GM21619 (cell line): ENCODE data around the gene SLC5A2.
"Not testable (repeated sequence)": the region's sequence is repeated elsewhere in the genome, so short reads cannot be mapped to it uniquely, and the experiment has no call there.

Experiments used
- ATAC-seq: cut with Tn5 transposase; IDR thresholded peaks from one replicate; pipeline ENCODE4 v1.9.1; 2021; ENCODE audit not compliant: unreplicated experiment

SLC5A2 gene

DNA sequence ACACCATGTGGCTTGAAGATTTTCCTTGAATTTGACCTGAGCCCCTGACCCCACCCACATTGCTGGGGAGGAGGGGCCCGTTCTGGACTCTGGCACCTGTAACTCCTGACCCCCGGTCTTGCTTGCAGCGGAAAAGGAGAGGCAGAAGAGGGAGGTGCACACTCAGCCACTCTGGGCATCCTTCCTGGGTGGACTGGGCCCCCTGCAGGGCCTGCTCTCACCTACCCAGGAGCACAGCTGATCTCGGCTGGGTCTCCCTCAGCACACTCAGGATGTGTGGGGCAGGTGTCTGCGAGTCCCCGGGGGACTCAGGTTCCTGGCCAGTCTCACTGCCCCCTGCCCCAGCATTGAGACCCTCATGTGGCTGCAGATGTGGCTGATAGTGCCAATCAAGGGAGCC lies 40.8 kb downstream of the SLC5A2 start:
- ATAC-seq = not testable (repeated sequence)

GRCh38 chr16:31525113-31525512 lies 42.2 kb downstream of the SLC5A2 start:
- ATAC-seq = no peak

DNA sequence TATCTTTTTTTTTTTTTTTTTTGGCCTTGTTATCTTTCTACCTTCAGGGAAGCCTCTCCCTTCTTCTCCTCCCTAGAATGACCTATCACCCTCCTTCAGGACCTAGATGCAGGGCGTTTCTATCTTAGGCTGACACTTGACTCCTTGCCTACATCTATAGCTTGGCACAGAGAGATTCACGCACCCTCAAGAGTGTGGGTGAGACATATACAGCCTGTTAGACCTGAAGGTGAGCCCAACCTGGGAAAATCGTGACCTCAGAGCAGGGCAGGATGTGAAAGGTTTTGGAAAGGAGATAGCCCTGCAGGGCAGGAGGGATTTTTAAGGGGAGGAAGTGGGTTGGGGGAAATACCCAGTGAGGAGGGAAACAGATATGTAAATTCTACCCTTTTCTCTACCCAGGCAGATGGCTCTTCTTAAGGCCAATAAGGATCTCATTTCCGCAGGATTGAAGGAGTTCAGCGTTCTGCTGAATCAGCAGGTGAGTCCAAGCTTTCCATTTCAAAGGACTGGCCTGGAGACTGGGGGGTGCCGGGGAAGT lies 44.9 kb downstream of the SLC5A2 start, which contains the start of gene AHSP:
TSS of gene AHSP (plus strand) at position 167 of the 541 bp plus-strand sequence. CDS start at position 407, 240 bp downstream.
- ATAC-seq = no peak

DNA sequence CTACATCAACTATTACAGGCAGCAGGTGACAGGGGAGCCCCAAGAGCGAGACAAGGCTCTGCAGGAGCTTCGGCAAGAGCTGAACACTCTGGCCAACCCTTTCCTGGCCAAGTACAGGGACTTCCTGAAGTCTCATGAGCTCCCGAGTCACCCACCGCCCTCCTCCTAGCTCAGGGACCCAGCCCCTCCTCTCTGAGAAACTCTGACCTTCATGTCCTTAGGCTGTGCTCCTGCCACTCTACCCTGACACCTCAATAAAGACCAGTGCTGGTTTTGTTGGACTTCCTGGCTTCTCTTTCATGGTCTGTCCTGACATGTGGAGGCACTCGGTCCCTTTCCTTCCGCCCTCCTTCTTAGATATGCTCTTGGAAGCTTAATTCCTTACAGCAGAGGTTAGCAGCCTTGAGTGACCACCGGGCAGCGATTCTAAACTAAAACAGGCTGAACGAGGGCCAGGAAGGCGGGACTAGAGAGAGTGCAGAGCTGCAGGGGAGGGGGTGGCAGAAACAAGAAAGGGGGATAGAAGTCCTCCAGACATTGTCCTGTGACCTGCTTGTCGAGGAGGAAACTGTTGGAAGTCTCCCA lies 45.7 kb downstream of the SLC5A2 start:
- no peak for ATAC-seq

DNA sequence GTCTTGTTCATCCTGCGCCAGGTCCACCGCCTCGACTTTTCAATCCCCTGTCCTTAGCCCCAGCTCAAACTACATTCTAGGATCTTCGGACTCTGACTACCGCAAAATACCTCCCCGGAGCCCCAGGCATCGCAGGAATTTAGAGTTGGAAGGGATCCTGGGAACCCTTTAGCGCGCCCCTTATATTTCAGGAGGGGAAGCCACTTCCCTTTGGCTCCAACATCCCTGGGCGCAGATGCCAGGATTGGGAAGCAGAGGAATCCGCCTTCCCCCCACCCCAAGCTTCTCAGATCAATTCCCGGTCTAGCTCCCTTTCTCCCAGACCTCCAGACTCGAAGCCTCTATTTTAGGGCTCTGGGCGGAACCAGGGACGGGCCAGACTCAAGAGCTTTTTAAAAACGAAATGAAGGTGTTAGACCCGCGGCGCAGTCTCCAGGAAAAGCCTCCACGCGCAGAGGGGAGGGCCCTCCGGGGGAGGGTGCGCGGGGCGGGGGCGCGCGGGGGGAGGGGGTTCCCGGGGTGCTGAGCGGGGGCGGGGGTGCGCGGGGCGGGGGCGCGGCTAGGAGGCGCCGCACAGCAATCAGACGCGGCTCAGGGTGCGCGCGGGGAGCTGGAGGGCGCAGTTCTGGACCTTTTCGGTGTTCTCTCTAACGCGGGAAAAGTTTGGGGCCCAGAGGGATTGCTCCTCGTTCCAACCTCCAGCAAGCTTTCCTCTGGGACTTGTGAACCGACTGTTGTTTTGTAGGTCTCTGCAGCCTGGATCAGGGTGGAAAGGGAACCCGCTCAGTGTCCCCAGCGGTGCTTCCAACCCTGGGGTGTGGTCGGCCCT lies 46.4 kb downstream of the SLC5A2 start:
- ATAC-seq = no peak

- ATAC-seq = no peak
Observed at GRCh38 chr16:31529937-31530312, 47.0 kb downstream of the SLC5A2 start.

DNA sequence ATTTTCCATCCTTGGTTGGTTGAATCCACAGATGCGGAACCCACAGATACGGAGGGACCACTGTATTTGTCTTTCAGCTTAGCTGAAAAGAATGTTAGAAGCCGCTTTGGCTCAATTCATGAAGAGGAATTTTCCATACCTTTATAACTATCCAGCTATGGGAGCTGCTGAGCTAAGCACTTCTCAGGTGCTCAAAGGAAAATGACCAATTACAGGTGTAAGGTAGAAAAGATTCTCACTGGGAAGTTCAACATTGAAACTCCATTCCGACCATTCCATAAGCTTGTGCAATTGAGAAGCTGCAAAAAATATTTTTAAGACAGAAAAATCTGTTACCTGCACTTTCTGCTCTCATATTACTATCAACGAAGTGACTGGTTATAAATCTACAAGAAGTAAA lies 47.5 kb downstream of the SLC5A2 start:
- no peak for ATAC-seq

DNA sequence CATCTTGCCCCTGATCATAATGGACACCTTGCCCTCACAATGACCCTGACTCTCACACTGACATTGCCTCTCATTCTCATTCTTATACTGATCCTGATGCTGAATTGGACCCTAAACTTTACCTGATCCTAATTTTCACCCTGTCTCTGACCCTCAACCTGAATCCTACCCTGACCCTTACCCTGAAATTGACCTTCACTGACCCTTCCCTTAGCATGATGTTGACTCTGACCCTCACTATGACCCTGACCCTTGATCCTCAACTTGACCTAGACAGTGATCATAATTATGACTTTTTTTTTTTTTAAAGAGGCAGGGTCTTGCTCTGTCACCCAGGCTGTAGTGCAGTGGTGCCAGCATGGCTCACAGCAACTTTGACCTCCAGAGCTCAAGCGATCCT lies 48.2 kb downstream of the SLC5A2 start:
- no peak for ATAC-seq

- ATAC-seq = no peak
Observed at GRCh38 chr16:31532120-31532519, 49.2 kb downstream of the SLC5A2 start.

GRCh38 chr16:31532896-31533295 lies 50.0 kb downstream of the SLC5A2 start:
- no peak for ATAC-seq

- ATAC-seq = no peak
Observed at GRCh38 chr16:31535737-31536136, 52.8 kb downstream of the SLC5A2 start.

DNA sequence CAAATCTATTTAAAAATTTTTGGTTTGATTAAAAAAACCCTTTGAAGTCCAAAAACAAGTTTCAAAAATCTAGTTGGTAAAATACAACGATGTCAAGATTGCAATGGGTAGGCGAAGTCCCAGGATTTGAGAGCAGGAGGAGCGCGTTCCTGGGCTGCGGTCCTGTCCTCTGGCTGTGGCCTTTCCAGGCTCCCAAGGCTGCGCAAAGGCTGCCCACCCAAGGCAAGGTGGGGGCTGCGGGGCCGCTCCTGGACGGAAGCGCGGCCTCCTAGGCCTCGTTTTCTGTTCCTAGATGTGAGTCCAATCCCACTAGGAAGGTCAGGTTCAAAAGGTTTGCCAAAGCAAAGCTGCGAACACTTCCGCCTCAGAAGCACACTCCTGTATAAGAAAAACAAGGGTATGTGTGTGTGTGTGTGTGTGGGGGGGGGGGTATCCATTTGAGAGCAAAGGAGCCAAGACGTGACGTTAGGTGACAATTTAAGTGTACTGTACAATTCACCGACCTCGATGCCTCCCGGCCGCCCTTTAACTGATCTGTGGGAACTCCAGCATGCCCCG lies 54.0 kb downstream of the SLC5A2 start:
- ATAC-seq = no peak

DNA sequence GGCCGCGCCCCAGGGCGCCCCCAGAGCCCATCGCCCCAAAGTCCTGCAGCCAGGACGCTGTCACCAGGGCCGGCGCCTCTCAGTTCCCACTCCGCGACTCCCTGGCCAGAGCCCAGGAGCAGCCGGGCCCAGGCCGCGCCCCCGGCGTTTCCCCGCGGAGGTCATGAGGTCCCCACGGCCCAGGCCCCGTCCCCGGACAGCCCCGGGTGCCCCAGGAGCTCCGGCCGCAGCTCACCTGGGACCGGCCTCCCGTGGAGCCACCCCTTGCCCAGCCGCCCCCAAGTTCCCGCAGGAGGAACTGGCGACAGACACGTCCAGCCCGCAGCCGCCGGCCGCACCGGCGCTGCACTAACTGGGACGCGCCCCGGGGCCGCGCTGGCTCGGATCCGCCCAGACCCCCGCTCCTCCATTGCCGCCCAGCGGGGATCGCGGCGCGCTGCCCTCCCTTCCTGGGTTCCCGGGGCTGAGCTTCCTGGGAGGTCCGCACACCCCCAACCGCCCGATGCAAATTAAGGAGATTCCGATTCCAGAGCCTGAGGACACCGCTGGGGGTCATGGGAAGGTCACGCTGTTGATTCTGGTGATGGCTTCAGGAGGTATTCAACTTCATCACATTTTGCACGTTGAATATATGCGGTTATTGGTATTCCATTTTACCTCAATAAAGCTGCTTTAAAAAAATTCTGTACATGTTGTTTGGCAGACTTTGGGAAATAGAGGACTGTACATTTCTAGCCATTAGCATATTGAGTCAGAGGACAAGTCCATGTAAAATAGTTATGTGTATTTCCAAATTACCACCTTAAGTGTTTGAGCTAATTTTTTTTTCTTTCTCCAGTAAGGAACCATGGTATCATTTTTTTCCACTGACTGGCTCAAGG lies 54.7 kb downstream of the SLC5A2 start:
- no peak for ATAC-seq

- ATAC-seq = not testable (repeated sequence)
Observed at GRCh38 chr16:31538243-31538598, 55.3 kb downstream of the SLC5A2 start.

DNA sequence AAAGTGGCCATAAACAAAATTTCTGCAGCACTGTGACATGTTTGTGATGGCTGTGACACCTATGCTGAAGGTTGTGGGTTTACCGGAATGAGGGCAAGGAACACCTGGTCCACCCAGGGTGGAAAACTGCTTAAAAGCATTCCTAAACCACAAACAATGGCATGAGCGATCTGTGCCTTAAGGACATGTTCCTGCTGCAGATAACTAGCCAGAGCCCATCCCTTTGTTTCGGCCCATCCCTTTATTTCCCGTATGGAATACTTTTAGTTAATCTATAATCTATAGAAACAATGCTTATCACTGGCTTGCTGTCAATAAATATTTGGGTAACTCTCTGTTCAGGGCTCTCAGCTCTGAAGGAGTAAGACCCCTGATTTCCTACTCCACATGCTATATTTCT lies 56.8 kb downstream of the SLC5A2 start:
- not testable (repeated sequence) for ATAC-seq
